Neural progenitor cell (in vitro differentiated cells): ENCODE data around the gene PEMT. TPM values are rescaled to one million over a fixed set of nuclear protein-coding genes. Genes with fewer than 3 reads are reported as not detected.

Experiments
- DNase-seq: peaks from one replicate; pipeline ENCODE4 v3.0.0-alpha.2; 2016; ENCODE audit warnings: low spot score
- H2AFZ ChIP-seq: fragments of 200-600 bp; sonication (generic); replicated peaks from 2 replicates; pipeline ENCODE4 v1.6.1; 2016; ENCODE audit warnings: antibody characterized with exemption
- H3F3A ChIP-seq: fragments of 200-600 bp; sonication (generic); 2 replicates; pipeline ENCODE4 v1.6.1; 2016; ENCODE audit warnings: antibody characterized with exemption, low read depth
- H3K27ac ChIP-seq: fragments of 200-600 bp; sonication (generic); 2 replicates; pipeline ENCODE4 v1.5.1; 2016; ENCODE audit warnings: mild to moderate bottlenecking
- H3K27me3 ChIP-seq: fragments of 200-600 bp; sonication (generic); 2 replicates; pipeline ENCODE4 v1.6.1; 2016; ENCODE audit warnings: mild to moderate bottlenecking, moderate library complexity
- H3K36me3 ChIP-seq: fragments of 200-600 bp; sonication (generic); 2 replicates; pipeline ENCODE4 v1.5.1; 2016
- H3K4me1 ChIP-seq: fragments of 200-600 bp; sonication (generic); 2 replicates; pipeline ENCODE4 v1.6.1; 2016; ENCODE audit warnings: mixed run types
- H3K4me2 ChIP-seq: fragments of 200-600 bp; sonication (generic); 2 replicates; pipeline ENCODE4 v1.6.1; 2016
- H3K4me3 ChIP-seq: fragments of 200-600 bp; sonication (generic); 2 replicates; pipeline ENCODE4 v1.5.1; 2016
- H3K79me2 ChIP-seq: fragments of 200-600 bp; sonication (generic); 2 replicates; pipeline ENCODE4 v1.6.1; 2016; ENCODE audit warnings: low read depth
- H3K9ac ChIP-seq: fragments of 200-600 bp; sonication (generic); 2 replicates; pipeline ENCODE4 v1.6.1; 2016
- H3K9me3 ChIP-seq: fragments of 200-600 bp; sonication (generic); 2 replicates; pipeline ENCODE4 v1.5.1; 2016; ENCODE audit warnings: low read depth
- H4K20me1 ChIP-seq: fragments of 200-600 bp; sonication (generic); 2 replicates; pipeline ENCODE4 v1.6.1; 2016; ENCODE audit warnings: low read depth
- H3K27ac Mint-ChIP-seq: 3 replicates; pipeline ENCODE4 v1.8.0; 2021; ENCODE audit warnings: mixed read lengths
- H3K27me3 Mint-ChIP-seq: 2 replicates; pipeline ENCODE4 v1.8.0; 2022; ENCODE audit warnings: low read depth, mild to moderate bottlenecking, inconsistent platforms, moderate library complexity, mixed read lengths; ENCODE audit not compliant: insufficient read depth
- H3K36me3 Mint-ChIP-seq: 3 replicates; pipeline ENCODE4 v1.8.0; 2021; ENCODE audit warnings: mixed read lengths
- H3K4me1 Mint-ChIP-seq: 3 replicates; pipeline ENCODE4 v1.8.0; 2021; ENCODE audit warnings: mixed read lengths
- H3K4me3 Mint-ChIP-seq: 3 replicates; pipeline ENCODE4 v1.8.0; 2021; ENCODE audit warnings: mild to moderate bottlenecking, moderate library complexity, mixed read lengths
- H3K9me3 Mint-ChIP-seq: 3 replicates; pipeline ENCODE4 v1.8.0; 2020; ENCODE audit warnings: mixed read lengths
- EZH2 ChIP-seq: fragments of 200-600 bp; sonication (generic); IDR thresholded peaks from 2 replicates; pipeline ENCODE4 v1.6.1; 2017; ENCODE audit warnings: antibody characterized with exemption, mild to moderate bottlenecking, moderate library complexity
- EZH2phosphoT487 ChIP-seq: fragments of 200-600 bp; sonication (generic); IDR thresholded peaks from 2 replicates; pipeline ENCODE4 v1.6.1; 2017; ENCODE audit warnings: antibody characterized with exemption
- total RNA-seq: library from RNA; depleted of rRNA; stranded (reverse); fragments of >200 nt; gene quantifications from 2 replicates; pipeline ENCODE4 v1.2.3, GENCODE V29; 2015; ENCODE audit warnings: low replicate concordance
- TF ChIP-seq, protein P1 (sequence below): fragments of 200-600 bp; sonication (generic); IDR thresholded peaks from 2 replicates; pipeline ENCODE4 v1.5.1; 2017; ENCODE audit warnings: antibody characterized with exemption, mild to moderate bottlenecking

PEMT gene
- total RNA-seq, 1 donor from 2014 or later: 17.7 TPM

DNA sequence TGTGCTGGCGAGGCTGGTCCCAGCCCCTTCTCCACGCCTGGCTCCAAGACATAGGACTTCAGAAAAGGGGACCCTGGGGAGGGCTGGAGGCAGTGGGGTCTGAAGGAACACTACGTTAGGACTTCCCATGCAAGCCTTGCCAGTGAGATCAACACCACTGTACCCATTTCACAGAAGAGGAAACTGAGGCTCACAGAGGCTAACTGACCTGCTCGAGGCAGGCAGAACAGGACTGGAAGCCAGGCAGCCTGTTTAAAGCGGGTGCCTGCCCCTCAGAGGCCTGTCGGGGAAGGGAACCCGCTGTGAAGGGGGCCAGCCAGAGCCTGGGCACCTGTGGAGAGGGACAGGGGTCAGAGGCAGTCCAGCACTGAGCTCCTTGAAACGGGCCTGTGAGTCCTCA, 32.3 kb downstream of the PEMT start:
- Histone ChIP-seq H3K36me3 (no peaks in the 10 kb centered on the region), H3K79me2 (no peaks in the 10 kb centered on the region), H3K9me3 (no peaks in the 10 kb centered on the region), H3F3A (no peaks in the 10 kb centered on the region), H3K9ac (no peak overlapping the region), H3K4me2 (no peak overlapping the region), H3K4me3 (no peak overlapping the region), H3K4me1 (no peaks in the 10 kb centered on the region), H2AFZ (no peak overlapping the region), H4K20me1 (peaks cover 3% of the 10 kb centered on the region), H3K27ac (no peak overlapping the region), H3K27me3 (no peaks in the 10 kb centered on the region)
- Mint-ChIP-seq H3K4me1 (peaks cover 10% of the 10 kb centered on the region), H3K27ac (no peak overlapping the region), H3K27me3 (no peaks in the 10 kb centered on the region), H3K4me3 (no peak overlapping the region), H3K9me3 (no peaks in the 10 kb centered on the region), H3K36me3 (no peaks in the 10 kb centered on the region)
- DNase-seq: no peak
- TF ChIP-seq, protein P1, sequence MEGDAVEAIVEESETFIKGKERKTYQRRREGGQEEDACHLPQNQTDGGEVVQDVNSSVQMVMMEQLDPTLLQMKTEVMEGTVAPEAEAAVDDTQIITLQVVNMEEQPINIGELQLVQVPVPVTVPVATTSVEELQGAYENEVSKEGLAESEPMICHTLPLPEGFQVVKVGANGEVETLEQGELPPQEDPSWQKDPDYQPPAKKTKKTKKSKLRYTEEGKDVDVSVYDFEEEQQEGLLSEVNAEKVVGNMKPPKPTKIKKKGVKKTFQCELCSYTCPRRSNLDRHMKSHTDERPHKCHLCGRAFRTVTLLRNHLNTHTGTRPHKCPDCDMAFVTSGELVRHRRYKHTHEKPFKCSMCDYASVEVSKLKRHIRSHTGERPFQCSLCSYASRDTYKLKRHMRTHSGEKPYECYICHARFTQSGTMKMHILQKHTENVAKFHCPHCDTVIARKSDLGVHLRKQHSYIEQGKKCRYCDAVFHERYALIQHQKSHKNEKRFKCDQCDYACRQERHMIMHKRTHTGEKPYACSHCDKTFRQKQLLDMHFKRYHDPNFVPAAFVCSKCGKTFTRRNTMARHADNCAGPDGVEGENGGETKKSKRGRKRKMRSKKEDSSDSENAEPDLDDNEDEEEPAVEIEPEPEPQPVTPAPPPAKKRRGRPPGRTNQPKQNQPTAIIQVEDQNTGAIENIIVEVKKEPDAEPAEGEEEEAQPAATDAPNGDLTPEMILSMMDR: no peak
- no peak for TF ChIP-seq EZH2phosphoT487
- no peak for TF ChIP-seq EZH2

DNA sequence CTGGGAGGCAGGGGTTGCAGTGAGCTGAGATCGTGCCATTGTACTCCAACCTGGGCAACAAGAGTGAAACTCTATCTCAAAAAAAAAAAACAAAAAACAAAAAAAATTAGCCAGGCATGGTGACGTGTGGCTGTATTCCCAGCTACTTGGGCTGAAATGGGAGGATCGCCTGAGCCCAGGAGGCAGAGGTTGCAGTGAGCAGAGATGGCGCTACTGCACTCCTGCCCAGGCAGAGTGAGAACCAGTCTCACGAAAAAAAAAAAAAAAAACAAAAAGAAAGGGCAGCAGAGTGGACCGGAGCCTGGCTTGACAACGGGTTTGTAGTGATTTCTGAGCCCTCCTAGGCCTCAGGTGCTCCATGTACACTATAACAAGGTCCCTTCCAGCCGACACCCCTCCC, 33.1 kb downstream of the PEMT start:
- Histone ChIP-seq H3K4me3 (no peak overlapping the region), H3K4me2 (no peak overlapping the region), H3K79me2 (no peaks in the 10 kb centered on the region), H3K27ac (no peak overlapping the region), H4K20me1 (peaks cover 3% of the 10 kb centered on the region), H3K27me3 (no peaks in the 10 kb centered on the region), H3K9ac (no peak overlapping the region), H2AFZ (no peak overlapping the region), H3K36me3 (no peaks in the 10 kb centered on the region), H3F3A (no peaks in the 10 kb centered on the region), H3K9me3 (no peaks in the 10 kb centered on the region), H3K4me1 (no peaks in the 10 kb centered on the region)
- H3K4me1 Mint-ChIP-seq: peaks cover 10% of the 10 kb centered on the region
- no peaks in the 10 kb centered on the region for H3K36me3 Mint-ChIP-seq
- no peak for TF ChIP-seq EZH2phosphoT487
- TF ChIP-seq, protein P1: no peak
- no peaks in the 10 kb centered on the region for H3K9me3 Mint-ChIP-seq
- no peak for DNase-seq
- no peaks in the 10 kb centered on the region for H3K27me3 Mint-ChIP-seq
- H3K4me3 Mint-ChIP-seq: no peak overlapping the region
- no peak overlapping the region for H3K27ac Mint-ChIP-seq

DNA sequence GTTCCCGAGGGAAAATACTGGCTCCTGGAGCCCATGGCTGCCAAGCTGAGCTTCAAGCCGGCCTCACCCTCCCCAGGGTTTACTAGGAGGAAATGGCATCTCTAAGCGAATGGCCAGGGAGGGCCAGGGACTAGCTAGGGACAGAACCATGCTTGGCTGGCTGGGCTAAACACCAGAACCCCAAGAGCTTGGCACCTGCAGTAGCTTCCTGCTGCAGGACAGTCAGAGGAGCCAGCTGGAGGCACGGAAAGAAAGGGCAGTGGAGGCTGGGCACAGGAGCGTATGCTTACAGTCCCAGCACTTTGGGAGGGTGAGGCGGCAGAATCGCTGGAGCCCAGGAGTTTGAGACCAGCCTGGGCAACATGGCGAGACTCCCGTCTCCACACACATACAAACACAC, 33.7 kb downstream of the PEMT start:
- no peak overlapping the region for H3K27ac ChIP-seq
- no peaks in the 10 kb centered on the region for H3K79me2 ChIP-seq
- no peaks in the 10 kb centered on the region for H3K9me3 ChIP-seq
- no peaks in the 10 kb centered on the region for H3K9me3 Mint-ChIP-seq
- no peak overlapping the region for H3K4me3 Mint-ChIP-seq
- H3K36me3 Mint-ChIP-seq: no peaks in the 10 kb centered on the region
- H3K36me3 ChIP-seq: no peaks in the 10 kb centered on the region
- no peaks in the 10 kb centered on the region for H3K27me3 Mint-ChIP-seq
- peaks cover 3% of the 10 kb centered on the region for H4K20me1 ChIP-seq
- H3K27ac Mint-ChIP-seq: no peak overlapping the region
- H3K4me1 ChIP-seq: no peaks in the 10 kb centered on the region
- no peak overlapping the region for H3K9ac ChIP-seq
- no peak overlapping the region for H3K4me2 ChIP-seq
- no peak overlapping the region for H2AFZ ChIP-seq
- H3K27me3 ChIP-seq: no peaks in the 10 kb centered on the region
- H3F3A ChIP-seq: no peaks in the 10 kb centered on the region
- DNase-seq: no peak
- TF ChIP-seq, protein P1: no peak
- TF ChIP-seq EZH2 (no peak), EZH2phosphoT487 (no peak)
- no peak overlapping the region for H3K4me3 ChIP-seq
- peaks cover 10% of the 10 kb centered on the region for H3K4me1 Mint-ChIP-seq

DNA sequence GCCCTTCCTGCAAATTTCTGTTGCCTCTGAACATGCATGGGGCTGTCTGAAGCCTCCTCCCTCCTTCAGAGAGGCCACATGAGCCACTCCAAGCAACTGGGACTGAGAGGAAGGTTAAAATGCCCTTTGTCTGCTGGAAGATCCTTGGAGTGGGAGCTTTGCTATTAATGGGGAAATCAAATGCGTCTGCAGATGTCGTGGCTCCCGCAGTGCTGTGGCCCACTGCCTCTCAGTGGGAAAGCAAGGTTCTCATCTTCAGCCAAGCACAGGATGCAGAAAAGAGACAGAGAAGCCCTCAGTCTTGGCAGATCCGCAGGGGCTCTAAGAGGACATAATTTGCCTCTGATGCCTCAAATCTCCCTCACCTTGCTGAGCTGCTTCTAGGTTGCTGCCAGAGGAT, 34.8 kb downstream of the PEMT start:
- Histone ChIP-seq H3K36me3 (no peaks in the 10 kb centered on the region), H3K4me3 (no peak overlapping the region), H3K4me1 (peaks cover 3% of the 10 kb centered on the region), H3K4me2 (no peak overlapping the region), H3K27me3 (no peaks in the 10 kb centered on the region), H3F3A (peaks cover 3% of the 10 kb centered on the region), H3K9me3 (no peaks in the 10 kb centered on the region), H3K9ac (peak overlapping the region; percentile 27), H4K20me1 (peaks cover 3% of the 10 kb centered on the region), H3K27ac (no peak overlapping the region), H3K79me2 (no peaks in the 10 kb centered on the region), H2AFZ (no peak overlapping the region)
- peaks cover 13% of the 10 kb centered on the region for H3K4me1 Mint-ChIP-seq
- no peaks in the 10 kb centered on the region for H3K36me3 Mint-ChIP-seq
- H3K27ac Mint-ChIP-seq: peak overlapping the region; percentile 22
- peak overlapping the region; percentile 28 for H3K4me3 Mint-ChIP-seq
- TF ChIP-seq EZH2 (no peak), EZH2phosphoT487 (no peak)
- TF ChIP-seq, protein P1: no peak
- no peak for DNase-seq
- H3K27me3 Mint-ChIP-seq: no peaks in the 10 kb centered on the region
- H3K9me3 Mint-ChIP-seq: no peaks in the 10 kb centered on the region
